NT2/D1 (cell line): Measurements from ENCODE around the gene MTO1.

Source experiments
- DNase-seq: peaks from one replicate; pipeline ENCODE4 v3.0.0-alpha.2; 2011; ENCODE audit warnings: low read depth, low spot score
- H3K27me3 ChIP-seq: 2 replicates; pipeline ENCODE4 v1.6.0; 2011; ENCODE audit warnings: mild to moderate bottlenecking; ENCODE audit not compliant: insufficient read length, insufficient read depth
- H3K36me3 ChIP-seq: 2 replicates; pipeline ENCODE4 v1.6.1; 2011; ENCODE audit warnings: mild to moderate bottlenecking, low read length, mixed read lengths; ENCODE audit not compliant: insufficient read depth, insufficient read length
- H3K4me1 ChIP-seq: 2 replicates; pipeline ENCODE4 v1.5.1; 2011; ENCODE audit not compliant: insufficient read depth, insufficient read length
- H3K4me3 ChIP-seq: 2 replicates; pipeline ENCODE4 v1.5.1; 2011; ENCODE audit warnings: low read depth; ENCODE audit not compliant: insufficient read length
- H3K9ac ChIP-seq: 2 replicates; pipeline ENCODE4 v1.6.0; 2011; ENCODE audit warnings: low read depth; ENCODE audit not compliant: insufficient read length
- H3K9me3 ChIP-seq: 2 replicates; pipeline ENCODE4 v1.5.1; 2011; ENCODE audit warnings: mild to moderate bottlenecking, low read length; ENCODE audit not compliant: insufficient read depth
- SUZ12 ChIP-seq: IDR thresholded peaks from 2 replicates; pipeline ENCODE4 v1.6.1; 2011; ENCODE audit not compliant: insufficient read length, insufficient read depth; ENCODE audit errors: extremely low read depth
- YY1 ChIP-seq: IDR thresholded peaks from 2 replicates; pipeline ENCODE4 v1.6.1; 2011; ENCODE audit not compliant: insufficient read length, insufficient read depth
- ZNF274 ChIP-seq: IDR thresholded peaks from 2 replicates; pipeline ENCODE4 v1.6.1; 2011; ENCODE audit warnings: mild to moderate bottlenecking, low read depth, low read length

The MTO1 gene

DNA sequence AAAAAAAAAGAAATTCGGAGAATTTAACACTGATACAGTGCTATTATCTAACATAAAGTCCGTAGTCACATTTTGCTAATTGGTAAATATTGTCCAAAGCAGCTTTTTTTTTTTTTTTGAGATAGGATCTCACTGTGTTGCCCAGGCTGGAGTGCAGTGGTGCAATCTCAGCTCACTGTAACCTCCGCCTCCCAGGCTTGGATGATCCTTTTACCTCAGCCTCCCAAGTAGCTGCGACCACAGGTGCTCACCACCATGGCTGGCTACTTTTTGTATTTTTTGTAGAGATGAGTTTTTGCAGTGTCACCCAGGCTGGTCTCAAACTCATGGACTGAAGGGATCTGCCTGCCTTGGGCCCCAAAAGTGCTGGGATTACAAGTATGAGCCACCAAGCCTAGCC is 15.9 kb downstream of the MTO1 start:
- no peaks in the 10 kb centered on the region for H3K27me3 ChIP-seq
- H3K36me3 ChIP-seq = peaks cover 59% of the 10 kb centered on the region
- no peak for DNase-seq

DNA sequence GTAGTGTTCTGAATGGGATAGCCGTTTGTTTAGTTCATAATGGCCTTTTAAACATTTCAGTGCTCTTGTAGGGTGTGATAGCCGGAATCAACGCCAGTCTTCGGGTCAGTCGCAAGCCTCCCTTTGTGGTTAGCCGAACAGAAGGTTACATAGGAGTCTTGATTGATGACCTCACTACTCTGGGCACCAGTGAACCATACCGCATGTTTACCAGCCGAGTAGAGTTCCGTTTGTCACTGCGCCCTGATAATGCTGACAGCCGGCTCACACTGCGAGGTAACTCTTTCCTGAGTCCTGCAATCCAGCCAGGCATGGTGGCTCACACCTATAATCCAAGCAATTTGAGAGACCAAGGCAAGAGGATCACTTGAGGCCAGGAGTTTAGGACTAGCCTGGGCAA is 20.4 kb downstream of the MTO1 start:
- no peak overlapping the region for H3K4me3 ChIP-seq
- H3K36me3 ChIP-seq = peaks cover 61% of the 10 kb centered on the region
- no peaks in the 10 kb centered on the region for H3K9me3 ChIP-seq
- no peaks in the 10 kb centered on the region for H3K4me1 ChIP-seq
- DNase-seq = no peak
- H3K27me3 ChIP-seq = no peaks in the 10 kb centered on the region
- TF ChIP-seq YY1 = no peak
- no peak for TF ChIP-seq SUZ12
- TF ChIP-seq ZNF274 = no peak
- H3K9ac ChIP-seq = no peak overlapping the region

More for the DNA sequence above, 15.9 kb downstream of the MTO1 start:
- H3K4me1 ChIP-seq = no peaks in the 10 kb centered on the region
- TF ChIP-seq SUZ12 = no peak
- TF ChIP-seq YY1 = no peak
- no peak for TF ChIP-seq ZNF274
- no peak overlapping the region for H3K4me3 ChIP-seq
- no peak overlapping the region for H3K9ac ChIP-seq
- no peaks in the 10 kb centered on the region for H3K9me3 ChIP-seq

GRCh38 chr6:73484438-73484837 is 22.9 kb downstream of the MTO1 start:
- Histone ChIP-seq H3K9ac (no peak overlapping the region), H3K4me1 (no peaks in the 10 kb centered on the region), H3K9me3 (no peaks in the 10 kb centered on the region), H3K36me3 (peaks cover 65% of the 10 kb centered on the region), H3K4me3 (no peak overlapping the region), H3K27me3 (no peaks in the 10 kb centered on the region)
- no peak for DNase-seq
- TF ChIP-seq ZNF274 (no peak), SUZ12 (no peak), YY1 (no peak)

- peaks cover 48% of the 10 kb centered on the region for H3K36me3 ChIP-seq
- no peak for DNase-seq
- H3K27me3 ChIP-seq = no peaks in the 10 kb centered on the region
- no peaks in the 10 kb centered on the region for H3K4me1 ChIP-seq
- no peaks in the 10 kb centered on the region for H3K9me3 ChIP-seq
- TF ChIP-seq SUZ12 (no peak), ZNF274 (no peak), YY1 (no peak)
- no peak overlapping the region for H3K9ac ChIP-seq
- no peak overlapping the region for H3K4me3 ChIP-seq
Observed at GRCh38 chr6:73487473-73487872, 25.9 kb downstream of the MTO1 start.

- DNase-seq = no peak
- no peak overlapping the region for H3K4me3 ChIP-seq
- no peaks in the 10 kb centered on the region for H3K4me1 ChIP-seq
- TF ChIP-seq YY1 (no peak), SUZ12 (no peak), ZNF274 (no peak)
- H3K36me3 ChIP-seq = peaks cover 43% of the 10 kb centered on the region
- no peaks in the 10 kb centered on the region for H3K27me3 ChIP-seq
- no peaks in the 10 kb centered on the region for H3K9me3 ChIP-seq
- no peak overlapping the region for H3K9ac ChIP-seq
Observed at GRCh38 chr6:73491377-73491776, 29.8 kb downstream of the MTO1 start.

DNA sequence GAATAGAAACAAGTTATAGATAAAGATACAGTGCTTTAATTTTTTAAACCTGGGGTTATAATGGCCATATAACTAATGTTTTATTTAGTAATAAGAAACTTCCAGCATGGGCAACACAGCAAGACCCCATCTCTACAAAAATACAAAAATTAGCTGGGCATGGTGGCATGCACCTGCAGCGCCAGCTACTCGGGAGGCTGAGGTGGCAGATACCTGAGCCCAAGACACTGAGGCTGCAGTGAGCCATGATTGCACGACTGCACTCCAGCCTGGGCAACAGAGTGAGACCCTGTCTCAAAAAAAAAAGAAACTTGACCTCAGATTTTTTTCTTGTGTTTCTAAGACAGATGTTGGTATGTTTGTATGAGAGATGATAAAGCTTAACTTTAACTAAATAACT is 36.4 kb downstream of the MTO1 start:
- Histone ChIP-seq H3K9ac (no peak overlapping the region), H3K9me3 (no peaks in the 10 kb centered on the region), H3K4me3 (no peak overlapping the region), H3K4me1 (no peaks in the 10 kb centered on the region), H3K27me3 (no peaks in the 10 kb centered on the region), H3K36me3 (peaks cover 51% of the 10 kb centered on the region)
- DNase-seq = no peak
- TF ChIP-seq ZNF274 (no peak), YY1 (no peak), SUZ12 (no peak)

DNA sequence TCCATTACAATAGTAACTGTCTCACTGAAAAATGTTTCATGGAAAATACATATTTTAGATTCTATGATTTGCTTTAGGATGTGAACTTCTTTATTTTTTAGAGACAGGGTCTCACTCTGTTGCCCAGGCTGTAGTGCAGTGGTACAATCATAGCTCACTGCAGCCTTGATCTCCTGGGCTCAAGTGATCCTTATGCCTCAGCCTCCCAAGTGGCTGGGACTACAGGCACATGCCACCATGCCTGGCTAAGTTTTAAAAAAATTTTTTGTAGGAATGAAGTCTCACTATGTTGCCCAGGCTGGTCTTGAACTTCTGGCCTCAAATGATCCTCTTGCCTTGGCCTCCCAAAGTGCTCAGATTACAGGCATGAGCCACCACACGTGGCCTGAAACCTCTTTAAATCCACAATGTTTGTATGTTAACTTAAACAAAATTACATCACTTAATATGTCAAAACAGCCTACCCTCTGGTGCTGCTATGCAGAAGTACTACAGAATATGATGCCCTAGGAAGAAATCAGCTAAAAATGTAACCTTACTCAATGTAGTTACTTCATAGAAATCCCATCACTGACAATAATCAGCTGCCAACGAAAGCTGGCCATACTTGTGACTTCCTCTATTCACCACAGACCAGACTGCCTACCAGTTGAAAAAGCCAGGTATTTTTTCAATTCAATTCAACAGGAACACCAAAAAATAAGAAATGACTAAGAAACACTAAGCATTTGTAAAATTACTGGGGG is 41.7 kb downstream of the MTO1 start:
- H3K27me3 ChIP-seq = no peaks in the 10 kb centered on the region
- no peaks in the 10 kb centered on the region for H3K9me3 ChIP-seq
- DNase-seq = no peak
- no peak overlapping the region for H3K9ac ChIP-seq
- H3K4me1 ChIP-seq = no peaks in the 10 kb centered on the region
- H3K4me3 ChIP-seq = no peak overlapping the region
- TF ChIP-seq ZNF274 = no peak
- no peak for TF ChIP-seq SUZ12
- TF ChIP-seq YY1 = no peak
- H3K36me3 ChIP-seq = peaks cover 27% of the 10 kb centered on the region

- Histone ChIP-seq H3K9ac (no peak overlapping the region), H3K27me3 (no peaks in the 10 kb centered on the region), H3K9me3 (no peaks in the 10 kb centered on the region), H3K4me3 (no peak overlapping the region), H3K4me1 (no peaks in the 10 kb centered on the region), H3K36me3 (peaks cover 21% of the 10 kb centered on the region)
- DNase-seq = no peak
- no peak for TF ChIP-seq YY1
- TF ChIP-seq SUZ12 = no peak
- no peak for TF ChIP-seq ZNF274
Observed at GRCh38 chr6:73504160-73504559, 42.6 kb downstream of the MTO1 start.
